HCT116 (cell line): ENCODE measurements around the gene UMPS.

Experiments
- CEBPB ChIP-seq: IDR thresholded peaks from 2 replicates; pipeline ENCODE4 v1.6.1; 2012; ENCODE audit warnings: low read depth
- CTCF ChIP-seq, 3 experiments: fragments of 200-600 bp in 1 of 3; sonication (generic) in 1 of 3; IDR thresholded peaks in 2 of 3; conservative IDR thresholded peaks in 1 of 3; 2 replicates each; pipeline ENCODE4 v1.5.1; 2012 to 2017; ENCODE audit warnings: low read depth in 2 of 3, low read length in 2 of 3, antibody characterized with exemption in 1 of 3, borderline replicate concordance in 1 of 3, control low read depth in 1 of 3, mild to moderate bottlenecking in 1 of 3, mixed read lengths in 1 of 3, mixed run types in 1 of 3, moderate library complexity in 1 of 3; ENCODE audit not compliant: insufficient read depth in 1 of 3
- SIN3A ChIP-seq: IDR thresholded peaks from 2 replicates; pipeline ENCODE4 v1.6.1; 2012; ENCODE audit warnings: low read depth

- TF ChIP-seq SIN3A (no peak), CEBPB (no peak), CTCF (IDR thresholded peaks at IDR 0.05 in 2 of 3, conservative IDR thresholded peaks at IDR 0.05 in 1 of 3; ENCODE audit: borderline replicate concordance in 1 of 3, insufficient read depth in 1 of 3, low read depth in 2 of 3, low read length in 2 of 3) (no peak)
These were observed 31.8 kb downstream of the UMPS start for GRCh38 chr3:124761935-124762660.
